Natural killer cell (primary cell): ENCODE data around the gene OS9. TPM values are rescaled to one million over a fixed set of nuclear protein-coding genes. Genes with fewer than 3 reads are reported as not detected.

Source experiments
- ATAC-seq, 3 donors: fragments of 150-1000 bp in 2 of 3; fragments of 200-7000 bp in 1 of 3; cut with Tn5 transposase; 1 replicate in 1 of 3; 2 replicates in 2 of 3; pipeline ENCODE4 v1.10.0; 2021; ENCODE audit warnings: mild to moderate bottlenecking in 2 of 3, moderate library complexity in 2 of 3
- DNase-seq, 2 donors: peaks; one replicate each; pipeline versions ENCODE4 v3.0.0 to v3.0.0-alpha.2; 2013 to 2021; ENCODE audit warnings: mixed read lengths in 1 of 2
- H3K27ac ChIP-seq: one replicate; pipeline ENCODE4 v1.5.1; 2013; ENCODE audit warnings: mild to moderate bottlenecking, low read length
- H3K27me3 ChIP-seq: one replicate; pipeline ENCODE4 v1.6.1; 2013; ENCODE audit warnings: low read length; ENCODE audit not compliant: control insufficient read depth, insufficient read depth
- H3K36me3 ChIP-seq: one replicate; pipeline ENCODE4 v1.6.1; 2013; ENCODE audit warnings: low read length; ENCODE audit not compliant: control insufficient read depth, insufficient read depth
- H3K4me1 ChIP-seq: one replicate; pipeline ENCODE4 v1.6.1; 2013; ENCODE audit warnings: low read length; ENCODE audit not compliant: control insufficient read depth, insufficient read depth
- H3K4me3 ChIP-seq: one replicate; pipeline ENCODE4 v1.5.1; 2013; ENCODE audit warnings: low read length
- H3K9me3 ChIP-seq: one replicate; pipeline ENCODE4 v1.6.1; 2013; ENCODE audit warnings: low read length; ENCODE audit not compliant: control insufficient read depth, insufficient read depth
- H3K27ac Mint-ChIP-seq, 2 donors: one replicate each; pipeline ENCODE4 v1.8.0; 2022; ENCODE audit warnings: mild to moderate bottlenecking in 2 of 2, mixed read lengths in 2 of 2, moderate library complexity in 1 of 2
- H3K27me3 Mint-ChIP-seq, 2 donors: one replicate each; pipeline ENCODE4 v1.8.0; 2022; ENCODE audit warnings: low read depth in 2 of 2, mixed read lengths in 2 of 2
- H3K36me3 Mint-ChIP-seq: one replicate; pipeline ENCODE4 v1.8.0; 2022; ENCODE audit warnings: mixed read lengths
- H3K4me1 Mint-ChIP-seq, 2 donors: one replicate each; pipeline ENCODE4 v1.8.0; 2022; ENCODE audit warnings: mixed read lengths in 2 of 2
- H3K4me3 Mint-ChIP-seq: one replicate; pipeline ENCODE4 v1.8.0; 2022; ENCODE audit warnings: mild to moderate bottlenecking, moderate library complexity, mixed read lengths
- H3K9me3 Mint-ChIP-seq, 2 donors: one replicate each; pipeline ENCODE4 v1.8.0; 2022; ENCODE audit warnings: mixed read lengths in 2 of 2
- CTCF ChIP-seq: fragments of 200-600 bp; IDR thresholded peaks from one replicate; pipeline ENCODE4 v1.8.0; 2022; ENCODE audit warnings: antibody characterized with exemption
- WGBS: methylation state at CpG from one replicate; pipeline ENCODE4 v1.1.7; 2013; ENCODE audit warnings: missing lambda C conversion rate; ENCODE audit not compliant: insufficient coverage; 5-methylcytosine and 5-hydroxymethylcytosine counted together
- intact Hi-C: fragments of 100-400 bp; cut with micrococcal nuclease; formaldehyde crosslinking; loops from one replicate; pipeline ENCODE4 v1.14.2; 2022
- total RNA-seq, 4 donors: library from RNA; stranded (reverse); fragments of 120-200 nt in 1 of 4; gene quantifications; one replicate each; pipeline versions ENCODE4 v1.2.3 to v1.2.4, GENCODE V29; 2013 to 2022

OS9 gene
- total RNA-seq, 3 donors from 2014 or later (not counting 1 experiment from before 2014, with no cell fraction given) = 185 to 221 (median 198) TPM

- intact Hi-C loops = no loop called here
- peak overlapping the region; percentile 43 for H3K4me3 ChIP-seq
- Mint-ChIP-seq H3K9me3 (no peaks in the 10 kb centered on the region), H3K4me1 (peaks cover 23 to 26% of the 10 kb centered on the region in 2 donors), H3K27ac (peak overlapping the region in 1 of 2 donors; percentile 74), H3K36me3 (no peaks in the 10 kb centered on the region), H3K4me3 (peak overlapping the region; percentile 86), H3K27me3 (peaks cover 40 to 44% of the 10 kb centered on the region in 2 donors)
- no peak overlapping the region for H3K27ac ChIP-seq
- no peaks in the 10 kb centered on the region for H3K9me3 ChIP-seq
- H3K36me3 ChIP-seq = no peaks in the 10 kb centered on the region
- 1% methylated on average over 60 of the region's 60 CpGs for WGBS
- peaks cover 41% of the 10 kb centered on the region for H3K27me3 ChIP-seq
- H3K4me1 ChIP-seq = peaks cover 30% of the 10 kb centered on the region
- ATAC-seq (peak; percentile 69 to 75 (median 69)), DNase-seq (peak; percentile 47 to 72)
- peak; percentile 30 for TF ChIP-seq CTCF
These were observed 71.2 kb downstream of the OS9 start for GRCh38 chr12:57765003-57765697.

- H3K9me3 Mint-ChIP-seq = no peaks in the 10 kb centered on the region
- peak overlapping the region; percentile 86 for H3K4me3 Mint-ChIP-seq
- peak overlapping the region; percentile 43 for H3K4me3 ChIP-seq
- WGBS = 3% methylated on average over 39 of the region's 40 CpGs
- H3K27ac Mint-ChIP-seq = peak overlapping the region; percentile 36 to 74
- H3K27ac ChIP-seq = no peak overlapping the region
- no peaks in the 10 kb centered on the region for H3K9me3 ChIP-seq
- peaks cover 41% of the 10 kb centered on the region for H3K27me3 ChIP-seq
- H3K4me1 ChIP-seq = peaks cover 30% of the 10 kb centered on the region
- TF ChIP-seq CTCF = no peak
- H3K4me1 Mint-ChIP-seq = peaks cover 23 to 26% of the 10 kb centered on the region in 2 donors
- intact Hi-C loops = no loop called here
- peak in 1 of 3 donors; percentile 22 for ATAC-seq
- H3K36me3 ChIP-seq = no peaks in the 10 kb centered on the region
- H3K36me3 Mint-ChIP-seq = no peaks in the 10 kb centered on the region
- peak in 1 of 2 donors; percentile 24 for DNase-seq
- H3K27me3 Mint-ChIP-seq = peaks cover 40 to 44% of the 10 kb centered on the region in 2 donors
These were observed 71.9 kb downstream of the OS9 start for GRCh38 chr12:57765698-57766463.

- 13% methylated on average over 38 of the region's 38 CpGs for whole genome bisulfite sequencing
- DNase-seq = peak in 1 of 2 donors; percentile 34
- peak; percentile 52 to 70 (median 58) for ATAC-seq
- Histone ChIP-seq H3K9me3 (no peaks in the 10 kb centered on the region), H3K36me3 (no peaks in the 10 kb centered on the region), H3K4me3 (peak within 1 kb of the TSS; percentile 43), H3K27me3 (peaks cover 41% of the 10 kb centered on the region), H3K4me1 (peaks cover 35% of the 10 kb centered on the region), H3K27ac (no peak within 1 kb of the TSS)
- intact Hi-C loops = no loop called here
- Mint-ChIP-seq H3K9me3 (no peaks in the 10 kb centered on the region), H3K4me1 (peaks cover 27 to 31% of the 10 kb centered on the region in 2 donors), H3K27ac (peak within 1 kb of the TSS; percentile 31 to 36), H3K36me3 (no peaks in the 10 kb centered on the region), H3K4me3 (peak within 1 kb of the TSS; percentile 86), H3K27me3 (peaks cover 40 to 44% of the 10 kb centered on the region in 2 donors)
- no peak for TF ChIP-seq CTCF
These were observed 72.8 kb downstream of the OS9 start, which contains the start of gene CYP27B1 for GRCh38 chr12:57766464-57767304. TSS of gene CYP27B1 (minus strand) at chr12:57767078. CDS start at chr12:57767041, 37 bp downstream.
